HEK293 (cell line): ENCODE measurements around the gene UBE3A.
A peak's percentile ranks its signal among the peaks of the same experiment; 100 is the strongest.

Source experiments
- CTCF ChIA-PET: fragments of 350-600 bp; formaldehyde crosslinking; extraction: SDS; loops from one replicate; lab custom pipeline; 2021; ENCODE audit warnings: antibody characterized with exemption; lab: Yijun Ruan, JAX
- POLR2A ChIA-PET: fragments of 300-600 bp; formaldehyde crosslinking; extraction: SDS; loops from one replicate; lab custom pipeline; 2020; ENCODE audit warnings: antibody characterized with exemption, inconsistent platforms; lab: Yijun Ruan, JAX
- H3K27ac ChIP-seq: fragments of 200-500 bp; sonication (Bioruptor generic); 2 replicates; pipeline ENCODE4 v1.5.1; 2014; ENCODE audit warnings: low read depth, low read length, control low read depth, inconsistent platforms; ENCODE audit errors: extremely low read depth
- H3K36me3 ChIP-seq, 2 experiments: fragments of 200-500 bp in 1 of 2; sonication (Bioruptor generic) in 1 of 2; 1 replicate in 1 of 2; 2 replicates in 1 of 2; pipeline ENCODE4 v1.5.1; 2014 to 2017; ENCODE audit warnings: inconsistent platforms in 2 of 2, low read length in 2 of 2; ENCODE audit not compliant: control insufficient read depth in 2 of 2, insufficient read depth in 1 of 2
- H3K4me1 ChIP-seq: fragments of 200-500 bp; sonication (Bioruptor generic); 2 replicates; pipeline ENCODE4 v1.5.1; 2014; ENCODE audit warnings: mild to moderate bottlenecking, low read length, inconsistent platforms; ENCODE audit not compliant: control insufficient read depth, insufficient read depth
- H3K4me3 ChIP-seq: 2 replicates; pipeline ENCODE4 v1.5.1; 2011; ENCODE audit warnings: low read depth, mild to moderate bottlenecking, control low read depth, low read length, moderate library complexity
- H3K9me3 ChIP-seq: fragments of 200-500 bp; sonication (Bioruptor generic); 2 replicates; pipeline ENCODE4 v1.5.1; 2014; ENCODE audit warnings: low read depth, low read length, inconsistent platforms; ENCODE audit not compliant: control insufficient read depth, insufficient read depth
- ATF2 ChIP-seq: fragments of 450-650 bp; formaldehyde crosslinking; IDR thresholded peaks from 2 replicates; pipeline ENCODE4 v1.5.1; 2016; ENCODE audit warnings: missing biosample characterization, missing genetic modification characterization, low read depth
- BCL11A ChIP-seq: fragments of 450-650 bp; formaldehyde crosslinking; IDR thresholded peaks from 2 replicates; pipeline ENCODE4 v1.5.1; 2016; ENCODE audit warnings: low read depth, missing biosample characterization, missing genetic modification characterization
- CTCF ChIP-seq: fragments of 450-650 bp; formaldehyde crosslinking; IDR thresholded peaks from 2 replicates; pipeline ENCODE4 v1.5.1; 2016; ENCODE audit warnings: missing biosample characterization, missing genetic modification characterization
- GLIS1 ChIP-seq: fragments of 450-650 bp; formaldehyde crosslinking; IDR thresholded peaks from 2 replicates; pipeline ENCODE4 v1.5.1; 2016; ENCODE audit warnings: missing biosample characterization, missing genetic modification characterization
- GLIS2 ChIP-seq: fragments of 450-650 bp; formaldehyde crosslinking; IDR thresholded peaks from 2 replicates; pipeline ENCODE4 v1.5.1; 2016; ENCODE audit warnings: missing biosample characterization, missing genetic modification characterization
- KLF7 ChIP-seq: fragments of 450-650 bp; formaldehyde crosslinking; IDR thresholded peaks from 2 replicates; pipeline ENCODE4 v1.5.1; 2016; ENCODE audit warnings: missing biosample characterization, missing genetic modification characterization, borderline replicate concordance
- OVOL3 ChIP-seq: fragments of 450-650 bp; formaldehyde crosslinking; IDR thresholded peaks from 2 replicates; pipeline ENCODE4 v1.5.1; 2016; ENCODE audit warnings: missing biosample characterization, missing genetic modification characterization
- PRDM6 ChIP-seq: fragments of 450-650 bp; formaldehyde crosslinking; IDR thresholded peaks from 2 replicates; pipeline ENCODE4 v1.5.1; 2017; ENCODE audit warnings: missing biosample characterization, missing genetic modification characterization
- RBAK ChIP-seq: fragments of 450-650 bp; formaldehyde crosslinking; IDR thresholded peaks from 2 replicates; pipeline ENCODE4 v1.5.1; 2016; ENCODE audit warnings: missing biosample characterization, missing genetic modification characterization
- ZBTB11 ChIP-seq: fragments of 450-650 bp; formaldehyde crosslinking; conservative IDR thresholded peaks from 2 replicates; pipeline ENCODE4 v1.5.1; 2016; ENCODE audit warnings: low read depth, missing biosample characterization, missing genetic modification characterization
- ZBTB7A ChIP-seq: fragments of 450-650 bp; formaldehyde crosslinking; IDR thresholded peaks from 2 replicates; pipeline ENCODE4 v1.5.1; 2016; ENCODE audit warnings: low read depth, missing biosample characterization, missing genetic modification characterization
- ZNF23 ChIP-seq: fragments of 450-650 bp; formaldehyde crosslinking; IDR thresholded peaks from 2 replicates; pipeline ENCODE4 v1.5.1; 2016; ENCODE audit warnings: missing biosample characterization, missing genetic modification characterization, borderline replicate concordance
- ZNF311 ChIP-seq: fragments of 450-650 bp; formaldehyde crosslinking; IDR thresholded peaks from 2 replicates; pipeline ENCODE4 v1.5.1; 2017; ENCODE audit warnings: missing biosample characterization, missing genetic modification characterization, borderline replicate concordance
- ZNF416 ChIP-seq: fragments of 450-650 bp; formaldehyde crosslinking; IDR thresholded peaks from 2 replicates; pipeline ENCODE4 v1.5.1; 2016; ENCODE audit warnings: missing biosample characterization, missing genetic modification characterization
- ZNF521 ChIP-seq: fragments of 450-650 bp; formaldehyde crosslinking; IDR thresholded peaks from 2 replicates; pipeline ENCODE4 v1.5.1; 2017; ENCODE audit warnings: missing biosample characterization, mild to moderate bottlenecking, missing genetic modification characterization
- ZNF596 ChIP-seq: fragments of 450-650 bp; IDR thresholded peaks from 2 replicates; pipeline ENCODE4 v1.5.0; 2018; ENCODE audit warnings: missing biosample characterization, mild to moderate bottlenecking, missing genetic modification characterization, moderate library complexity
- ZNF621 ChIP-seq: fragments of 450-650 bp; formaldehyde crosslinking; IDR thresholded peaks from 2 replicates; pipeline ENCODE4 v1.5.1; 2017; ENCODE audit warnings: missing biosample characterization, missing genetic modification characterization
- ZNF626 ChIP-seq: fragments of 450-650 bp; sonication (Bioruptor Pico); formaldehyde crosslinking; IDR thresholded peaks from 2 replicates; pipeline ENCODE4 v1.5.1; 2018; ENCODE audit warnings: missing biosample characterization, missing genetic modification characterization, inconsistent platforms
- ZNF76 ChIP-seq: fragments of 450-650 bp; formaldehyde crosslinking; IDR thresholded peaks from 2 replicates; pipeline ENCODE4; 2016; ENCODE audit warnings: low read depth, missing biosample characterization, missing genetic modification characterization, borderline replicate concordance
- TF ChIP-seq, protein P1 (sequence below): fragments of 450-650 bp; formaldehyde crosslinking; IDR thresholded peaks from 2 replicates; pipeline ENCODE4 v1.5.1; 2016; ENCODE audit warnings: missing biosample characterization, missing genetic modification characterization
- TF ChIP-seq, protein P2 (sequence below): fragments of 450-650 bp; formaldehyde crosslinking; optimal IDR thresholded peaks from 2 replicates; pipeline ENCODE3; 2016; ENCODE audit warnings: missing biosample characterization, mild to moderate bottlenecking, missing genetic modification characterization

The UBE3A gene

GRCh38 chr15:25408929-25409328 is 29.9 kb downstream of the UBE3A start:
- Histone ChIP-seq H3K4me1 (peaks cover 2% of the 10 kb centered on the region; the same call in 1 of the 2 replicates), H3K36me3 (peaks cover 4 to 11% of the 10 kb centered on the region in 2 experiments; a peak in 2 of 3 replicates), H3K9me3 (no peaks in the 10 kb centered on the region), H3K4me3 (no peak overlapping the region), H3K27ac (no peak overlapping the region)
- ChIA-PET POLR2A (no interaction called here), CTCF (no interaction called here)
- TF ChIP-seq ZNF416 (no peak), ZNF621 (tag by site-specific recombination) (no peak), ZNF596 (tag by site-specific recombination) (no peak), ZNF626 (tag by site-specific recombination) (no peak), GLIS2 (tag by site-specific recombination) (no peak), PRDM6 (peak; percentile 44; the same call in 1 of the 2 replicates), RBAK (tag by site-specific recombination) (no peak)

GRCh38 chr15:25408428-25408827 is 30.4 kb downstream of the UBE3A start:
- H3K4me1 ChIP-seq: peaks cover 2% of the 10 kb centered on the region; the same call in 1 of the 2 replicates
- H3K27ac ChIP-seq: no peak overlapping the region
- no peak overlapping the region for H3K4me3 ChIP-seq
- TF ChIP-seq KLF7 (tag by site-specific recombination) (no peak), OVOL3 (tag by site-specific recombination) (no peak), ZNF521 (no peak), BCL11A (no peak), ATF2 (no peak), ZNF311 (tag by site-specific recombination) (no peak), CTCF (no peak), ZBTB7A (tag by site-specific recombination) (no peak), ZNF23 (tag by site-specific recombination) (no peak)
- TF ChIP-seq, protein P1, sequence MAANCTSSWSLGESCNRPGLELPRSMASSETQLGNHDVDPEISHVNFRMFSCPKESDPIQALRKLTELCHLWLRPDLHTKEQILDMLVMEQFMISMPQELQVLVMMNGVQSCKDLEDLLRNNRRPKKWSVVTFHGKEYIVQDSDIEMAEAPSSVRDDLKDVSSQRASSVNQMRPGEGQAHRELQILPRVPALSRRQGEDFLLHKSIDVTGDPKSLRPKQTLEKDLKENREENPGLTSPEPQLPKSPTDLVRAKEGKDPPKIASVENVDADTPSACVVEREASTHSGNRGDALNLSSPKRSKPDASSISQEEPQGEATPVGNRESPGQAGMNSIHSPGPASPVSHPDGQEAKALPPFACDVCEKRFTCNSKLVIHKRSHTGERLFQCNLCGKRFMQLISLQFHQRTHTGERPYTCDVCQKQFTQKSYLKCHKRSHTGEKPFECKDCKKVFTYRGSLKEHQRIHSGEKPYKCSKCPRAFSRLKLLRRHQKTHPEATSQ (tag by site-specific recombination): no peak
- POLR2A ChIA-PET: no interaction called here
- CTCF ChIA-PET: no interaction called here
- no peaks in the 10 kb centered on the region for H3K9me3 ChIP-seq
- peaks cover 4 to 15% of the 10 kb centered on the region in 2 experiments; a peak in 2 of 3 replicates for H3K36me3 ChIP-seq

GRCh38 chr15:25407950-25408349 is 30.9 kb downstream of the UBE3A start:
- POLR2A ChIA-PET: no interaction called here
- Histone ChIP-seq H3K4me3 (no peak overlapping the region), H3K27ac (no peak overlapping the region), H3K4me1 (peaks cover 2% of the 10 kb centered on the region; the same call in 1 of the 2 replicates), H3K9me3 (no peaks in the 10 kb centered on the region), H3K36me3 (peaks cover 4 to 20% of the 10 kb centered on the region in 2 experiments; a peak in 2 of 3 replicates)
- CTCF ChIA-PET: no interaction called here
- no peak for TF ChIP-seq ZNF76 (tag by site-specific recombination)
- TF ChIP-seq GLIS1: no peak
- TF ChIP-seq, protein P2, sequence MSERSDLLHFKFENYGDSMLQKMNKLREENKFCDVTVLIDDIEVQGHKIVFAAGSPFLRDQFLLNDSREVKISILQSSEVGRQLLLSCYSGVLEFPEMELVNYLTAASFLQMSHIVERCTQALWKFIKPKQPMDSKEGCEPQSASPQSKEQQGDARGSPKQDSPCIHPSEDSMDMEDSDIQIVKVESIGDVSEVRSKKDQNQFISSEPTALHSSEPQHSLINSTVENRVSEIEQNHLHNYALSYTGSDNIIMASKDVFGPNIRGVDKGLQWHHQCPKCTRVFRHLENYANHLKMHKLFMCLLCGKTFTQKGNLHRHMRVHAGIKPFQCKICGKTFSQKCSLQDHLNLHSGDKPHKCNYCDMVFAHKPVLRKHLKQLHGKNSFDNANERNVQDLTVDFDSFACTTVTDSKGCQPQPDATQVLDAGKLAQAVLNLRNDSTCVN (tag by site-specific recombination): no peak
- no peak for TF ChIP-seq ZBTB11
